ENCODE data around the gene INTS6.

GRCh38 chr13:51451467-51452360, 1.1 kb downstream of the INTS6 start:
- TF ChIP-seq CTCF (IDR thresholded peaks at IDR 0.05; ENCODE audit: low read depth, low read length, poor library complexity, severe bottlenecking) (no peak), EZH2phosphoT487 (IDR thresholded peaks at IDR 0.05; ENCODE audit: borderline replicate concordance, low read length) (no peak)
